ENCODE measurements around the gene PRR22.
"Not testable (repeated sequence)": the region's sequence is repeated elsewhere in the genome, so short reads cannot be mapped to it uniquely, and the experiment has no call there.

The PRR22 gene

GRCh38 chr19:5738423-5738822, 46.1 kb downstream of the PRR22 start:
- no peak for DNase-seq (ENCODE audit: low read depth)
- no peak for TF ChIP-seq CTCF (IDR thresholded peaks at IDR 0.05; ENCODE audit: control insufficient read depth, insufficient read depth, low read depth, low read length, missing control alignments)

GRCh38 chr19:5733172-5733571, 51.4 kb downstream of the PRR22 start:
- DNase-seq (ENCODE audit: low read depth); H3K4me3 ChIP-seq (ENCODE audit: control insufficient read depth, low read depth, low read length): not testable (repeated sequence)

More at GRCh38 chr19:5738423-5738822, 46.1 kb downstream of the PRR22 start:
- H3K4me3 ChIP-seq (ENCODE audit: control insufficient read depth, low read depth, low read length), result no peak overlapping the region

Data from AG09309 (cell line).